Stimulated activated CD4-positive, alpha-beta T cell treated with anti-CD3 and anti-CD28 coated beads, Interleukin-1b, Interleukin-23, amount 100 ng/mL, for 48 hours (primary cell): Measurements from ENCODE around the gene RIPPLY1.

Experiments used
- DNase-seq: peaks from one replicate; pipeline ENCODE4 v3.0.0-alpha.2; 2020

RIPPLY1 gene, protein sequence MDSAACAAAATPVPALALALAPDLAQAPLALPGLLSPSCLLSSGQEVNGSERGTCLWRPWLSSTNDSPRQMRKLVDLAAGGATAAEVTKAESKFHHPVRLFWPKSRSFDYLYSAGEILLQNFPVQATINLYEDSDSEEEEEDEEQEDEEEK

DNA sequence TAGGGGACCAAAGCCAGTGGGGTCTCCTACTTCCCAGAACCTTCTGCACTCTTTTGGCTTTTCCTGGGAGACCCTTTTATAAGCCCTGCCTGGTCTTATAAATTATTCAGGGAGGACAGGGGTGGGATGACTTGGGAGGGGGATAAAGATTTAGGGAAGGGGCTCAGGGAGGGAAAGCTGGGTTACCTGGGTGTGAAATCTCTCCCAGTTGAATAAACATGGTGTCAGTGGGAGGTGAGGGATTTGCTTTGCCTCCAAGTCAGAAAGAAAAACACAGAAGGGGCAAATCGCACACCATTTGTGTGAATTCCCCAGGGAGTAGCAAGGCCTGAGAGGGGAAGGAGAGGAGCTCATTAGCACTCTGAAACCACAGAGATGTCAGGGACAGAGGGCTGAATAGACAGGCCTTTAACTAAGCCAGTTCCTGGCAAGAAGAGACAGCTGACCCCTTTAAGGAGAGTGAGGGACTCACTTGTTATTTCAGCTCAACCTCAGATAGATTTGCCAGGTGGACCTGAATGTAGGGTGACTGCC lies at the start of gene RIPPLY1:
Gene RIPPLY1, minus strand, starts transcription at position 51 of the 534 bp plus-strand sequence. CDS start 54 bp downstream, outside the sequence.
- no peak for DNase-seq

DNA sequence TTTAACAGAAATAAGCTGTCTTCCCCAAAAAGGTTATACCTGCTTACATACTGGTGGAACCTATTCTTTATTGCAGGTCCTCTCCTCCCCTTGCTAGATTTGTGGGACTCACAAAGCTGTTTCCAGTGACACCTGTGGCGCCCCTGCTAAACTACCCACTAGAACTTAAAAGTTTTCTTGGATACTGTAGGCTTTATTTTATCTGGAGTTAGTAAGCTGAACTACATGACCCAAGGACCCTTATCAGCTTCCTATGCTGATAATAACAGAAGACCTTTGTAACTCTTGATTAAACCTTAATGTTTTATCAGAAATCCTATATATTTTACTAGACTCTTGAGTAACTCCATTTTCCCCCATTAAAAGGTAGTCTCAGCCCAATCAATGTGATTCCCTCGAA lies 49.4 kb upstream of the RIPPLY1 start:
- DNase-seq, result no peak

- no peak for DNase-seq
Measured at GRCh38 chrX:106952089-106952488, 48.9 kb upstream of the RIPPLY1 start.

DNA sequence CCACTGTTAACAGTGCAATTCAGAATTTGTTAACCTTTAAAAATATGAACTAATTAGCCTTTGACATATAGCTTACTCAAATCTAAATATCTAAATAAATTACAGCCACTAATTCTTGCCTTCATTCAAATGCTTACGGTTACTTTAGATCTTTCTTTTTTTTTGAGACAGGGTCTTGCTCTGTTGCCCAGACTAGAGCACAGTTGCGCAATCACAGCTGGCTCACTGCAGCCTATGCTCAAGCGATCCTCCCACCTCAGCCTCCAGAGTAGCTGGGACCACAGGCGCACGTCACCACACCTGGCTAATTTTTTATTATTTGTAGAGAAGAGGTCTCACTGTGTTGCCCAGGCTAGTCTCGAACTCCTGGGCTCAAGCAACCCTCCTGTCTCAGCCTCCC lies 48.1 kb upstream of the RIPPLY1 start:
- DNase-seq, result no peak

DNA sequence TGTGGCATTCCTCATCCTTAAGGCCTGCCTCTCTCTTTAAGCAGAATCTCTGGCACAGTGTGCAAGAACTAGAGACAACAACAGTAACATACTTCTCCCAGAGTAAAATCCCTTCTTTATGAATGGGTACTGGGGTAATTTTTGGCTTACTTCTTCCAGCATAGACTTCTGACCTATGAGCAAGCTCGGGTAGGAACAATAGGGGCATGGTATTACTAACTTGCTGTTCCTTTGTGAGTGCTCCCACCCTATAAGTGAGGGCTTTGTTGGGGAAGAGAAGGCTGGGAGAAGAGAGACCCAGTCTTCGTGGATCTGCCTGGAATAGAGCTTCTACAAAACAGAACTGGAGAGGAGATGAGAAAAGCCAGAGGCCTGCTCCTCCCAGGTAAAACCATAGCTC lies 47.2 kb upstream of the RIPPLY1 start:
- no peak for DNase-seq

DNA sequence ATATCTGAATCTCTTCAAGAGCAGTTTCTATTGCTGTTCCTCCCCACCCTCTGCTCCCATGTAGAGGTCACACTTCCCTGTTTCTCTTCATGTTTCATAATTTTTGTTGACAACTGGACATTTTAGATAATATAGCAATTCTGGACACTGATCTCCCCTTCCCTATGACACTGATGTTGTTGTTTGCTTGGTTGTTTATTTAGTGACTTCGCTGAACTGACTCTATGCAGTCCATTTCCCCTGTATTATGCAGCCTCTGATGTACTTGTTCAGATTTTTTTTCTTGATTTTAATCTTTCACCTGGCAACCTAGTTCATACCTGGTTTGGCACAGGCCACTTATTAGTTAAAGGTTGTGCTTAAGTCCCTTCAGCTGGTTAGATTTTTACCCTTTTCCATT lies 46.2 kb upstream of the RIPPLY1 start:
- no peak for DNase-seq

GRCh38 chrX:106948641-106949040 lies 45.5 kb upstream of the RIPPLY1 start:
- no peak for DNase-seq

GRCh38 chrX:106946464-106946863 lies 43.3 kb upstream of the RIPPLY1 start:
- DNase-seq, result no peak

DNA sequence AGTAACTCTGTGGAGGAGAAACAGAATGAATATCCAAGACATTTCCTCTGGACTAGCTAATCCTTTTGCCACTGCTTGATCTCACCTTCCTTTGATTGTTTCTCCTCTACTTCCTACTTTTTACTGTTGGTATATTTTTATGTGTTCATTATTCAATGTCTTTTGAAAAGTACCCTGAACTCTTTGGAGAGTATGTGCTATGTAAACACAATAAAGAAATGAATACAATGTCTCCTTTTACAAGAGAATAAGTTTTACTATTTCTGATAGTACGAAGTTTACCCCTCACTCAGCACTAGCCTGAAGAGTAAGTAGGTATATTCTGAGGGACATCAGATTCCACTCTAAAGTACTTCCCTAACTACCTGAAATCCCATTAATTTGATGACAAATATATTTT lies 36.9 kb upstream of the RIPPLY1 start:
- no peak for DNase-seq

DNA sequence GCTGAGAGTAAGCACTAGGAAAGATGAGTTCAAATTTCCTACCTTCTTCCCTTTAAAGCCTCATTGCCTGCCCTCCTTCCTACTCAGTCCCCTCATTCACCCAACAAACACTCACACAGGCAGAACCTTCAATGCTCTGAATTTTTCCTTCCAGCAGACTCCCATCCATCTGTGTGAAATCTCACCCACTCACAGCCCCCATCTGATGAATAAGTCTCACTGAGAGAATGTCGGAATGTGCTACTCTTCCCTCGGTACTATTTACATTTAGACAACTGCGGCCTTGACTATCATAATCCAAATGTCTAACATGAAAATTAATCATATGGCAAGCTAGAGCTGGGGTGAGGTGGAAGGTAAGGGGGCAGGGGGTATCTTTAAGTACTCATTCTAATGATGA lies 36.4 kb upstream of the RIPPLY1 start:
- no peak for DNase-seq

DNA sequence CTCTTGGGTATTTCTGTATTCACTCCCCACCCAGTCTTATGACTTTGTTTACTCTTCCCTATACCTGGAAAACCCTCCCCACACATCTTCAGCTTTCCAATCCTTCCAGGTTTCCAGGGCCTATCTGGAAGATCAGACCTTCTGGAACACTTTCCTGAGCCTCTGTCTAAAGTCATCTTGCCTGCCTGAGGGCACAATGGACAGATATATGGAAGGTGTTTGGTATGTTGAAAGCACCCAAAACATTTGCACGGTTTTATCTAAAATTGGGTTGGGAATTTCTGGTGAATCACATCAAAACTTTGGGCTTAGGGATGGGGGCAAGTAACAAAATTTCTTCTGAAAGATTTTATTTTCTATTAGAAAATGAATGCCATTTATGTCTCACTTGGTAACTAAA lies 33.1 kb upstream of the RIPPLY1 start:
- no peak for DNase-seq

DNA sequence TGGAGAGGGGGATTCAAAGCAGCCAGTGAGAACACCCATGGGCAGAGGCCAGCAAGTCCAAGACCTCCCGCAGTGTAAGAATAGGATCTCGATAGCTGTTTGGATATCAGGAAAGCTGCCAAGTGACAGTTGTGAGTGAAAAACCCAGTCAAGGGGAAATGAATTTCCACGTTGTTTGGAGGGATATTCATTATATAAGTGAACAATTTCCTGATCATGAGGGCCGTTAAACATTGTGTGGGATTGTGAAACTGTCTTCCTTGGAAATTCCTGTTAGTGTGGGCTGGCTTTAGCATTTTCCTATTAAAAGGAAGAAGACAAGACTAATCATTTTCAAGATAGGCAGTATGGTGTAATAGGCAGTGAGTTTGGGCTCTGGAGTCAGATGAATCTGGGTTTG lies 32.0 kb upstream of the RIPPLY1 start:
- no peak for DNase-seq

DNA sequence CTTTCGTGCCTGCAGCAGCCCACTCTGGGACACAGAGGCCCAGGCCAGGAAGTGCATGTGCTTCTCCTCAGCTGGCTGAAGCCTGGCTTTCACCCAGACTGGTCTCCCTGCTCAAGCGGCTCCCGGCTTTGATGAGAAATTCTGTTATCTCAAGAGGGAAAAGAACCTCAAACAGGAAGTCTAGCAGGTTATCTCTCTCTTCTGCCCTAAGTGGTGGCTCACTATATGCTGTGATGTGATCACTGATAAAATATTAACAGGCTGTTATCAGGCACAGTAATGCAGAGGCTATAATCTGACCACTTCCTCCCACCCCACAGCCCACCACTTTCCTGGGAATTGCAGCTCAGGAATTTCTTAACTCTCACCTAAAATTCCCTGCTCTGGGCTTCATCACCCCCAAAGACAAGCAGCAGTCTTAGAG lies 30.4 kb upstream of the RIPPLY1 start:
- DNase-seq, result no peak

- no peak for DNase-seq
Measured at GRCh38 chrX:106932960-106933537, 29.9 kb upstream of the RIPPLY1 start.

- DNase-seq, result no peak
Measured at GRCh38 chrX:106932492-106932923, 29.4 kb upstream of the RIPPLY1 start.

DNA sequence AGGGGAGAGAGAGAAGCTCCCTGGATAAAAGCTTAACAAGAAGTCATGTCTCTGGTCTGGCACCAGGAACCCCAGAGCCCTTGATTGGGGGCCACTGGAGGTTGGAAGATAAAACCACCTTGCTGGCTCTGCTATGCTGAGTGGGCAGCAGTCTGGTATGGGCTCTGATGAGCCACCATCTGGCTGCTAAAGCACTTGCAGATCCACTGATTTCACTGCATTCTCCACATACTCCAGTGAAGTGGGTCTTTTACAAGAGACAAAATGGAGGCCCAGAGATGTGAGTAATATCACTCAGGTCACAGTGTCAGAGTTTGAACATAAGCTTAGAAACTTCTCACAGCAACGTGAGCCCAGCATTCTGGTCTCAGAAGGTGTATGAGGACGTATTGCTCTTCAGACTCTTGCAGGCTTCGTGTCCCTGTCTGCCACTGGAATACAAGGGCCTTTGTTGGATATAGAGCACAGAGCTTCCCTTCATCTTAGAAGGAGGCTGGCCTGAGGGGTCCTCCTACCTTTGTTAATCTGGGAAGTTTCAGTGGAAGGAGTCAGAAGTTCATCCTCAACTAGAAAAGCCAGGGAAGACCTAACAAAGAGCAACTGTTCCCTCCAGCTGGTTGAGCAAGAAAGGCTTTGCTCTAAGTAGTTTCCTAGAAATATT lies 28.8 kb upstream of the RIPPLY1 start:
- no peak for DNase-seq

DNA sequence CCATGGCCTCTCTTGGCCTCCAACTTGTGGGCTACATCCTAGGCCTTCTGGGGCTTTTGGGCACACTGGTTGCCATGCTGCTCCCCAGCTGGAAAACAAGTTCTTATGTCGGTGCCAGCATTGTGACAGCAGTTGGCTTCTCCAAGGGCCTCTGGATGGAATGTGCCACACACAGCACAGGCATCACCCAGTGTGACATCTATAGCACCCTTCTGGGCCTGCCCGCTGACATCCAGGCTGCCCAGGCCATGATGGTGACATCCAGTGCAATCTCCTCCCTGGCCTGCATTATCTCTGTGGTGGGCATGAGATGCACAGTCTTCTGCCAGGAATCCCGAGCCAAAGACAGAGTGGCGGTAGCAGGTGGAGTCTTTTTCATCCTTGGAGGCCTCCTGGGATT lies 25.1 kb upstream of the RIPPLY1 start:
- no peak for DNase-seq

GRCh38 chrX:106927700-106928099 lies 24.6 kb upstream of the RIPPLY1 start:
- no peak for DNase-seq

- no peak for DNase-seq
Measured at GRCh38 chrX:106927023-106927422, 23.9 kb upstream of the RIPPLY1 start.

DNA sequence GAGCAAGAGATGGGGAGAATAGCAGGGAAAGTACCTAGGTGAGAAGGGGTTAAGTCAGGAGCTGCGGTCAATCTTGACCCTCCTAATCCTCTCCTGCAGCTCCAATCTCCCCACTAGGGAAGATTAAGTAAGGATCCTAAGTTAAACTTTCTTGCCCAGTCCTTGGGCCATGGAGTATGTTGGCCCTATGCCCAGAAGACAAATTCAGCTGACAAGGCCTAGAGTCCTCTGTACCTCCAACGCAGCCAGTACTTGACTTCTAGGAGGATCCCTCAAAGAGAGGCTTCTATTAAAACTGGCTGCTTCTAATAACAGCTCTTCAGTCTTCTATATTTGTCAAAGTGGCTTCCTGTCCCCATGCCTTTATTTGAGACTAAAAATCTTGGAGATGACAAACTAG lies 18.5 kb upstream of the RIPPLY1 start:
- DNase-seq, result no peak

DNA sequence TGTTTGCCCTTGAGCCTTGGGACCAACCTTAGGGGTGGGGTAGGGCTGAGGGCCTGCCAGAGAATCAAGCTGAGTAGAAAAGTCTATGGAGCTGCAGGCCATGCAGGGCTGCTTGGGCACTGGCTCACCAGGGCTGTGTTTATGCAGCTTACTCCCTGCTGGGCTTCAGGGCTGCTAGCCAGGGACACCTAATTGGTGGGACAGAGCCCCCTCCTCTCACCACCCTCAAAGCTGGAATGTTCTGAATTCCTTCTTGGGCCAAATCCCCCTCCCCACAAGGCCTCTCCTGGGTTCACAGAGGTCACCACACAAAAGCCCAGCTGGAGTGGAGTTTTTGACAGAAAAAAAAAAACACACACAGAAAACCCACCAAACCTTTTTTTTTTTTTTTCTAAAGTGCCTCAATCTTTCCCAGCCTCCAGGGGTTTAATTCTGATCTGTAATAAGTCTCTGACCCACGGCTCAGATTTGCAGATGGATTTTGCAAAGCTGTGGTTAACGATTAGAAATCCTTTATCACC lies 16.9 kb upstream of the RIPPLY1 start, which contains the start of gene CLDN2:
Gene CLDN2, plus strand, starts transcription at position 471 of the 521 bp plus-strand sequence. CDS start 7,827 bp downstream, outside the sequence.
- no peak for DNase-seq

DNA sequence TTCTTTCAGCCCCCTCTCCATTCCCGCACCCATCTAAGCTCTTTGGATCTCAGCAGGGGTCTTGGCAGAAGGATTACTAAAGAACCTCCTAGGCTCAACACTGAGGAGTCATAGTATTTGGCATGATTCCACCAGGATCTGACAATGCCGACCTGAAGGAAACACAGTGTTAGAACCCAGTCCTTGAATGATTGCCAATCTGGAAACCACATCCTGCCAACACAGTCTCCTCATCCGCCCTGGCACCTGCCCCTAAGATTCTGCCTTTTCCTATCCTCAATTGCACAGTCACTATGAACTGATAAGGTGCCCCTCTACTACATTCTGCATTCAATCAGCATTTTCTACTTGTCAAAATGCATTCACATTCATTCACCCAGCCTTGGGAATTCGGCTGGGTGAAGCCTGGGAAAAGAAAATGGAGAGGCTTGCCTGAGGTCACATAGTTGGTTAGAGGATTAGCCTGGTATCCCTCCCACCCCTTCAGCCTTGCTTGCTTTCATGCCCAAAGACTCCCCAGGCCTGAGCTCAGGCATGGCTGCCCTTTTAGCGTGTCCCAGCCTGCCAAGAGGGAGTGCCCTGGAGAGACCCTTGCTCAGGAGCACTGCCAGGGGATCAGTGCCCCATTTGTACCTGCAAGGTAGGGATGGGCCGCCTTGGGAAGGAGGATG lies 14.8 kb upstream of the RIPPLY1 start:
- no peak for DNase-seq

DNA sequence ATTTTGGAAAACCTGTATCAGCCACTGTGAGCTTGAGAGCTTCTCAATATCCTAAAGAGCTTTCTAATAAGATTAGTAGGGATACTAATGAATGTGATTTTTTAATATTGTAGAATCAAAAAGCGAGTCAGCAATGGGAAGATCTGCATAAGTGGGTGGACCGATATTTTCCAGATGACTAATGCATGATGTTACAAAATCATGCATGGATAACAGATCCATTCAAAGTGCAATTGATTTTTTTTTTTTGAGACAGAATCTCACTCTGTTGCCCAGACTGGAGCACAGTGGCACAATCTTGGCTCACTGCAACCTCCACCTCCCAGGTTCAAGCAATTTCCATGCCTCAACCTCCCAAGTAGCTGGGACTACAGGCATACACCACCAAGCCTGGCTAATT lies 9.7 kb upstream of the RIPPLY1 start:
- no peak for DNase-seq
